Suppressor macrophage treated with lipopolysaccharide for 1 hour (primary cell): Measurements from ENCODE around the gene GPR157.

Experiments
- DNase-seq, 3 donors: peaks; one replicate each; pipeline ENCODE4 v3.0.0-alpha.2; 2020 to 2022

GPR157 gene

DNA sequence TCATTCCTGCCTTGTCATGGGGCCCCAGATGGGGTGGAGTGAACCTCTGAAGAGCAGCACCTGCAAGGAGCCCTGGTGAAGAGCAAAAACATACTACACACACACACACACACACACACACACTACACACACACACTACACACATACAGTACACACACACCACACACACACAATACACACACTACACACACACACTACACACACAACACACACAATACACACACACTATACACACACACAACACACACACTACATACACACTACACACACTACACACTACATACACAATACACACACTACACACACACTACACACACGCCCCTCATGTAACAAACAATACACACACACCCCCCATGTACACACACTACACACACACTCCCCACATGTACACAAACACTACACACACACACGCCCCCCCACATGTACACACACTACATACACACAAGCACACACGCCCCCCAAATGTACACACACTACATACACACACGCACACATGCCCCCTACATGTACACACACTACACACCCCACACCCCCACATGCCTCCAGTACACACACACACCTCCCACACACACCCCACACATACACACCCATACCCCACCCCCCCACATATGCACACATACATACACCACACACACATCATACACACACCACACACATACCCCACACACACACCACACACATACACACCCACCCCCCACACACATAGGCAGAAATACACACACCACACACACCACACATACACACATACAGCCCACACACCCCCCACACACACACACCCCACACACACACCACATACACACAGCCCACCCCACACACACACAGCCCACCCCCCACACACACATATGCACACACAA is 68.8 kb downstream of the GPR157 start:
- DNase-seq: no peak

GRCh38 chr1:9058465-9058864 is 70.4 kb downstream of the GPR157 start:
- peak in 2 of 3 donors; percentile 32 to 40 for DNase-seq

GRCh38 chr1:9057851-9058250 is 71.1 kb downstream of the GPR157 start:
- no peak for DNase-seq

GRCh38 chr1:9052272-9053049 is 76.4 kb downstream of the GPR157 start:
- no peak for DNase-seq

DNA sequence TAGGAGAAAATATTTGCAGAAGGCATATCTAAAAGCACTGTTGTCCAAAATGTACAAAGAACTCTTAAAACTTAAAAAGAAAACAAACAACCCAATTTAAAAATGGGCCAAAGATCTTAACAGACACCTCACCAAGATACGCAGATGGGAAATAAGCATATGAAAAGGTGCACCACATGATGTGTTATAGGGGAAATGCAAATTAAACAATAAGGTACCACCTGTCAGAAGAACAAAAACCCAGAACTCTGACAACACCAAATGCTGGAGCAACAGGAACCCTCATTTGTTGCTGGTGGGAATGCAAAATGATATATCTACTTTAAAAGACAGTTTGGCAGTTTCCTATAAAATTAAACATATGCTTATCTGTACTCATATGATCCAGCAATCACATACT is 77.5 kb downstream of the GPR157 start:
- no peak for DNase-seq

DNA sequence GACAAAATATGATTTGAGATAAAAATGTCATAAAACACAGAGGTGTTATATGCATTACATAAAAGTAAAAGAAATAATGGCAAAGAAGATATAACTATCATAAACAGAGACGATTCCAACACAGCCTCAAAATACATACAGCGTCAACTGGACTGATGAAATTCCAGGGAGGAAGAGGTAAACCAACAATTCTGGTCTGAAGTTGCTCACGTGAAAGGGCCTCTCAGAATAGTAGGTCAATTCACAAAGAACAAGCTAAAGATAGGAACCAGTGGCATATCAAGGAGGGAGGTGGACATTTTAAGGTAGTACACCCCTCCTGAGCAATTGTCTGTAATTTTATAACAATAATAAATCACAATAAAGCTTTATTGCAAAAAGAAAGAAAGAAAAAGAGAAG is 78.1 kb downstream of the GPR157 start:
- no peak for DNase-seq
